A549 (cell line): ENCODE measurements around the gene AARSD1. TPM values are rescaled to one million over a fixed set of nuclear protein-coding genes. Genes with fewer than 3 reads are reported as not detected.

Source experiments
- BHLHE40 ChIP-seq: IDR thresholded peaks from 2 replicates; pipeline ENCODE4 v1.6.1; 2012; ENCODE audit warnings: low read depth, low read length, inconsistent platforms
- CEBPB ChIP-seq, 2 experiments: fragments of >200 bp in 1 of 2; sonication (Bioruptor Twin) in 1 of 2; formaldehyde crosslinking in 1 of 2; IDR thresholded peaks; 2 replicates each; pipeline ENCODE4 v1.6.1; 2012 to 2016
- EHF ChIP-seq: fragments of 250-450 bp; sonication (Bioruptor Pico); IDR thresholded peaks from 2 replicates; pipeline ENCODE4 v1.5.0; 2020; ENCODE audit warnings: mild to moderate bottlenecking
- EHMT2 ChIP-seq: fragments of 200-600 bp; sonication (generic); IDR thresholded peaks from 2 replicates; pipeline ENCODE4 v1.6.1; 2016; ENCODE audit warnings: antibody characterized with exemption, low read depth, mild to moderate bottlenecking, moderate library complexity
- EP300 ChIP-seq, 2 experiments: fragments of >200 bp; sonication (Bioruptor Twin); formaldehyde crosslinking; IDR thresholded peaks; 2 replicates in 1 of 2; 3 replicates in 1 of 2; pipeline ENCODE4 v1.6.1; 2016 to 2017
- ESRRA ChIP-seq: fragments of 150-350 bp; IDR thresholded peaks from 2 replicates; pipeline ENCODE4 v1.6.1; 2014; ENCODE audit warnings: mild to moderate bottlenecking, low read length, borderline replicate concordance
- FOSB ChIP-seq: fragments of 250-450 bp; sonication (Bioruptor Pico); IDR thresholded peaks from 2 replicates; pipeline ENCODE4 v1.5.0; 2020; ENCODE audit warnings: mild to moderate bottlenecking, moderate library complexity
- GATA3 ChIP-seq: IDR thresholded peaks from 2 replicates; pipeline ENCODE4 v1.6.1; 2012; ENCODE audit warnings: borderline replicate concordance
- HDAC2 ChIP-seq: fragments of 200-600 bp; sonication (generic); IDR thresholded peaks from 2 replicates; pipeline ENCODE4 v1.6.1; 2016
- HES2 ChIP-seq: fragments of >200 bp; sonication (Bioruptor Twin); formaldehyde crosslinking; IDR thresholded peaks from 2 replicates; pipeline ENCODE4 v1.6.1; 2016
- HEYL ChIP-seq: fragments of 250-450 bp; sonication (Bioruptor Pico); IDR thresholded peaks from 2 replicates; pipeline ENCODE4 v1.8.0; 2021; ENCODE audit warnings: mild to moderate bottlenecking, moderate library complexity
- HOXB13 ChIP-seq: fragments of 250-450 bp; sonication (Bioruptor Pico); IDR thresholded peaks from 2 replicates; pipeline ENCODE4 v1.5.0; 2020; ENCODE audit warnings: low read depth, mild to moderate bottlenecking, moderate library complexity
- HOXB5 ChIP-seq: fragments of 250-450 bp; sonication (Bioruptor Pico); IDR thresholded peaks from 2 replicates; pipeline ENCODE4 v1.5.0; 2020; ENCODE audit warnings: mild to moderate bottlenecking, moderate library complexity
- JUN ChIP-seq, 2 experiments: fragments of >200 bp; sonication (Bioruptor Twin); formaldehyde crosslinking; IDR thresholded peaks; 2 replicates in 1 of 2; 3 replicates in 1 of 2; pipeline ENCODE4 v1.6.1; 2016 to 2017
- KDM1A ChIP-seq: fragments of 200-600 bp; sonication (generic); IDR thresholded peaks from 2 replicates; pipeline ENCODE4 v1.6.1; 2016; ENCODE audit warnings: low read depth, mild to moderate bottlenecking
- MAX ChIP-seq: IDR thresholded peaks from 2 replicates; pipeline ENCODE4 v1.6.1; 2012
- MAZ ChIP-seq: fragments of 150-350 bp; IDR thresholded peaks from 2 replicates; pipeline ENCODE4 v1.6.1; 2014; ENCODE audit warnings: antibody characterized with exemption, low read depth, low read length, borderline replicate concordance
- MYC ChIP-seq: IDR thresholded peaks from 2 replicates; pipeline ENCODE4 v1.6.1; 2012; ENCODE audit warnings: mild to moderate bottlenecking, inconsistent platforms, low read length, improper control_type of control experiment, borderline replicate concordance
- NFE2L2 ChIP-seq: fragments of 150-350 bp; conservative IDR thresholded peaks from 2 replicates; pipeline ENCODE4 v1.6.1; 2014; ENCODE audit warnings: low read length
- NPAS2 ChIP-seq: fragments of 250-450 bp; sonication (Bioruptor Pico); IDR thresholded peaks from 2 replicates; pipeline ENCODE4 v1.8.0; 2022; ENCODE audit warnings: mild to moderate bottlenecking, moderate library complexity, borderline replicate concordance
- PHF8 ChIP-seq: fragments of 200-600 bp; sonication (generic); IDR thresholded peaks from 2 replicates; pipeline ENCODE4 v1.6.1; 2016; ENCODE audit warnings: low read depth, mild to moderate bottlenecking, antibody characterized with exemption, moderate library complexity, borderline replicate concordance
- POLR2AphosphoS2 ChIP-seq: conservative IDR thresholded peaks from 2 replicates; pipeline ENCODE4 v1.6.1; 2012; ENCODE audit warnings: low read length, improper control_type of control experiment, inconsistent platforms
- RAD21 ChIP-seq, 2 experiments: fragments of >200 bp in 1 of 2; sonication (Bioruptor Twin) in 1 of 2; formaldehyde crosslinking in 1 of 2; IDR thresholded peaks in 1 of 2; conservative IDR thresholded peaks in 1 of 2; 2 replicates in 1 of 2; 3 replicates in 1 of 2; pipeline ENCODE4 v1.6.1; 2012 to 2018; ENCODE audit warnings: inconsistent platforms in 1 of 2
- RCOR1 ChIP-seq: fragments of 150-350 bp; IDR thresholded peaks from 2 replicates; pipeline ENCODE4 v1.6.1; 2014; ENCODE audit warnings: antibody characterized with exemption, low read length, low read depth
- RFX5 ChIP-seq: fragments of 450-650 bp; IDR thresholded peaks from 2 replicates; pipeline ENCODE4 v1.7.1; 2014; ENCODE audit warnings: antibody characterized with exemption, mild to moderate bottlenecking, moderate library complexity
- RNF2 ChIP-seq: fragments of 200-600 bp; sonication (generic); IDR thresholded peaks from 2 replicates; pipeline ENCODE4 v1.6.1; 2016; ENCODE audit warnings: low read depth, mild to moderate bottlenecking, antibody characterized with exemption, moderate library complexity, borderline replicate concordance
- TFCP2L1 ChIP-seq: fragments of 250-450 bp; sonication (Bioruptor Pico); IDR thresholded peaks from 2 replicates; pipeline ENCODE4 v1.5.0; 2021; ENCODE audit warnings: mild to moderate bottlenecking
- TP53 ChIP-seq: fragments of 250-450 bp; sonication (Bioruptor Pico); IDR thresholded peaks from 2 replicates; pipeline ENCODE4 v1.5.0; 2021; ENCODE audit warnings: mild to moderate bottlenecking, moderate library complexity
- ZC3H11A ChIP-seq: fragments of 450-650 bp; IDR thresholded peaks from 2 replicates; pipeline ENCODE4 v1.6.1; 2014; ENCODE audit warnings: antibody characterized with exemption, mild to moderate bottlenecking
- ZNF302 ChIP-seq: fragments of 250-450 bp; sonication (Bioruptor Pico); IDR thresholded peaks from 2 replicates; pipeline ENCODE4 v1.9.0; 2021; ENCODE audit warnings: inconsistent platforms, mild to moderate bottlenecking, moderate library complexity
- polyA plus RNA-seq, 4 experiments: library from polyadenylated mRNA; depleted of rRNA in 3 of 4; stranded (reverse); fragments of >200 nt; fragmentation: RNase III in 1 of 4; extraction: RNeasy Plus Mini Kit Qiagen cat#74134 plus additional on column Dnase treatment in 1 of 4; gene quantifications; 2 replicates in 3 of 4; 3 replicates in 1 of 4; pipeline ENCODE4 v1.2.3, GENCODE V29; 2011 to 2017
- TF ChIP-seq, protein P1 (sequence below): fragments of >200 bp; sonication (Bioruptor Twin); formaldehyde crosslinking; IDR thresholded peaks from 3 replicates; pipeline ENCODE4 v1.6.1; 2016
- TF ChIP-seq, protein P2 (sequence below): fragments of >200 bp; sonication (Bioruptor Twin); formaldehyde crosslinking; IDR thresholded peaks from 3 replicates; pipeline ENCODE4 v1.5.1; 2016

The AARSD1 gene
- polyA plus RNA-seq, 2 of the 4 experiments (the other 2 are of a cell fraction): 66.6 to 70.7 TPM

GRCh38 chr17:42964161-42964932 is at the start of gene AARSD1 (continued):
- TF ChIP-seq, protein P1, sequence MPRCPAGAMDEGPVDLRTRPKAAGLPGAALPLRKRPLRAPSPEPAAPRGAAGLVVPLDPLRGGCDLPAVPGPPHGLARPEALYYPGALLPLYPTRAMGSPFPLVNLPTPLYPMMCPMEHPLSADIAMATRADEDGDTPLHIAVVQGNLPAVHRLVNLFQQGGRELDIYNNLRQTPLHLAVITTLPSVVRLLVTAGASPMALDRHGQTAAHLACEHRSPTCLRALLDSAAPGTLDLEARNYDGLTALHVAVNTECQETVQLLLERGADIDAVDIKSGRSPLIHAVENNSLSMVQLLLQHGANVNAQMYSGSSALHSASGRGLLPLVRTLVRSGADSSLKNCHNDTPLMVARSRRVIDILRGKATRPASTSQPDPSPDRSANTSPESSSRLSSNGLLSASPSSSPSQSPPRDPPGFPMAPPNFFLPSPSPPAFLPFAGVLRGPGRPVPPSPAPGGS: peak; percentile 80; the same call in 1 of the 3 replicates
- no peak for TF ChIP-seq RNF2
- no peak for TF ChIP-seq EP300 (IDR thresholded peaks at IDR 0.05)
- no peak for TF ChIP-seq RCOR1
- no peak for TF ChIP-seq FOSB (CRISPR knock-in tag)
- TF ChIP-seq RAD21 (conservative IDR thresholded peaks at IDR 0.05 in 1 of 2, IDR thresholded peaks at IDR 0.05 in 1 of 2): 0 out of 5 replicates have a peak, but pooled peaks of 1 of the 2 experiments have one; percentile 5
- no peak for TF ChIP-seq EHMT2
- TF ChIP-seq ZNF302 (CRISPR knock-in tag): no peak
- TF ChIP-seq EHF (CRISPR knock-in tag): no peak
- TF ChIP-seq RFX5: 0 out of 2 replicates have a peak, but pooled peaks have one; percentile 26
- TF ChIP-seq HOXB13: no peak
- TF ChIP-seq MAZ: no peak
- no peak; the same call in 1 of the 2 replicates for TF ChIP-seq MYC
- TF ChIP-seq HOXB5 (CRISPR knock-in tag): no peak
- TF ChIP-seq POLR2AphosphoS2: no peak
- TF ChIP-seq MAX: peak; percentile 98
- TF ChIP-seq HES2: no peak
- no peak for TF ChIP-seq ZC3H11A
- TF ChIP-seq HEYL (CRISPR knock-in tag): no peak
- TF ChIP-seq, protein P2, sequence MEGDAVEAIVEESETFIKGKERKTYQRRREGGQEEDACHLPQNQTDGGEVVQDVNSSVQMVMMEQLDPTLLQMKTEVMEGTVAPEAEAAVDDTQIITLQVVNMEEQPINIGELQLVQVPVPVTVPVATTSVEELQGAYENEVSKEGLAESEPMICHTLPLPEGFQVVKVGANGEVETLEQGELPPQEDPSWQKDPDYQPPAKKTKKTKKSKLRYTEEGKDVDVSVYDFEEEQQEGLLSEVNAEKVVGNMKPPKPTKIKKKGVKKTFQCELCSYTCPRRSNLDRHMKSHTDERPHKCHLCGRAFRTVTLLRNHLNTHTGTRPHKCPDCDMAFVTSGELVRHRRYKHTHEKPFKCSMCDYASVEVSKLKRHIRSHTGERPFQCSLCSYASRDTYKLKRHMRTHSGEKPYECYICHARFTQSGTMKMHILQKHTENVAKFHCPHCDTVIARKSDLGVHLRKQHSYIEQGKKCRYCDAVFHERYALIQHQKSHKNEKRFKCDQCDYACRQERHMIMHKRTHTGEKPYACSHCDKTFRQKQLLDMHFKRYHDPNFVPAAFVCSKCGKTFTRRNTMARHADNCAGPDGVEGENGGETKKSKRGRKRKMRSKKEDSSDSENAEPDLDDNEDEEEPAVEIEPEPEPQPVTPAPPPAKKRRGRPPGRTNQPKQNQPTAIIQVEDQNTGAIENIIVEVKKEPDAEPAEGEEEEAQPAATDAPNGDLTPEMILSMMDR: no peak
- TF ChIP-seq CEBPB (IDR thresholded peaks at IDR 0.05): peak in 1 of 2 experiments; percentile 2; a peak in 1 of 4 replicates
- no peak for TF ChIP-seq BHLHE40
- TF ChIP-seq PHF8: peak; percentile 84
- no peak for TF ChIP-seq GATA3
- no peak for TF ChIP-seq TFCP2L1 (CRISPR knock-in tag)
- no peak; the same call in 1 of the 2 replicates for TF ChIP-seq KDM1A
- no peak for TF ChIP-seq NPAS2
- no peak for TF ChIP-seq NFE2L2
- no peak for TF ChIP-seq TP53
- TF ChIP-seq JUN (IDR thresholded peaks at IDR 0.05): peak; percentile 63 to 82; a peak in 2 of 5 replicates
- no peak for TF ChIP-seq ESRRA
- TF ChIP-seq HDAC2: peak; percentile 51; the same call in 1 of the 2 replicates
